HG03354 (cell line): ENCODE data around the gene SBNO2.

Experiments
- ATAC-seq: cut with Tn5 transposase; IDR thresholded peaks from one replicate; pipeline ENCODE4 v1.9.1; 2021; ENCODE audit warnings: mild to moderate bottlenecking; ENCODE audit not compliant: unreplicated experiment, poor library complexity, severe bottlenecking

Gene SBNO2

DNA sequence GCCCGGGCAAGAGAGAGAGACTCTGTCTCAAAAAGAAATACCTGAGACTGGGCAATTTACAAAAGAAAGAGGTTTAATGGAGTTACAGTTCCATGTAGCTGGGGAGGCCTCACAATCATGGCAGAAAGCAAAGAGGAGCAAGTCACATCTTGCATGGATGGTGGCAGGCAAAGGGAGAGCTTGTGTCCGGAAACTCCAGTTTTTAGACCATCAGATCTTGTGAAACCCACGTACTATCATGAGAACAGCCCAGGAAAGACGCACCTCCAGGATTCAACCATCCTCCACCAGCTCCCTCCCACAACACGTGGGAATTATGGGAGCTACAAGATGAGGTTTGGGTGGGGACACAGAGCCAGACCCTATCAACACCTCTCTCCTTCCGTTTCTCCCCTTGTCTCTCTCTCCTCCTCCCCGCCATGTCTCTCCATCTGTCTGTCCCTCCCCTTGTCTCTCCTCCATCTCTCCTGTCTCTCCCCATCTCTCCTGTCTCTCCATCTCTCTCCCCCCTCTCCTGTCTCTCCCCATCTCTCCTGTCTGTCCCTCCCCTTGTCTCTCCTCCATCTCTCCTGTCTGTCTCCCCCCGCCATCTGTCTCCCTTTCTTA, 88.9 kb downstream of the SBNO2 start:
- no peak for ATAC-seq

DNA sequence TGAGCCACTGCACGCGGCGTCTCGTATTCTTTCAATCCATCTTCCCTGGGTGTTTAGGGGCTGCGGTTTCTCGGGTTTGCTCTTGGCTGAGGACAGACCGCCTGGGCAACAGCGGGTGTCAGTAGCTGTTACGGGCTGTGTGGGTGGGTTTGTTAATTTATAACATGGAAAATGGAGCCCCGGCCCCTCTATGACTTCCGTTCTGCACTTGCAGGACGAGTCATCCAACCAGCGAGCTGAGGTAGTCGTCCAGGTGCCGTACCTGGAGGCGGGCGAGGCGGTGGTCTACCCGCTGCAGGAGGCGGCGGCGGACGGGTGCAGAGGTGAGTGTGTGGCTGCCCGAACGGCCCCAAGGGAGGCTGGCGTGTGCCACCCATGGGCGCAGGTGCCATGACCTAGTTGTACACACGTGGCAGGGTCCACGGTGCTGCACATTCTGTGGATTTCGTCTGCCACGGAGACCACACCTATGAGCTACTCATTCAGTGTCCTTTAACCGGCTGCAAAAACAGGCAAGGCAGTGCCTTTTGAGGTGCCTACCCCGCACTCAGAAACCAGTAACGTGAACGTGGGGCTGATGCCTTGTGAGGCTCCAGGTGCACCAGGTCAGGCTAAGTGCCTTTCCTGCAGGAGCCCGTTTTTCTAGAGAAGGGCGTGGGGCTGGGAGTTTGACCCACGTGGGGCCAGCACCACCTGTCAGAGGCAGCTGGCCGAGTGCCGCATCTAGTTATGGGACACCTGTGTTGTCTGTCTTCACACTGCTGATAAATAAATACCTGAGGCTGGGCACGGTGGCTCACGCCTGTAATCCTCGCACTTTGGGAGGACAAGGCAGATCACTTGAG, 89.8 kb downstream of the SBNO2 start:
- ATAC-seq, result no peak

DNA sequence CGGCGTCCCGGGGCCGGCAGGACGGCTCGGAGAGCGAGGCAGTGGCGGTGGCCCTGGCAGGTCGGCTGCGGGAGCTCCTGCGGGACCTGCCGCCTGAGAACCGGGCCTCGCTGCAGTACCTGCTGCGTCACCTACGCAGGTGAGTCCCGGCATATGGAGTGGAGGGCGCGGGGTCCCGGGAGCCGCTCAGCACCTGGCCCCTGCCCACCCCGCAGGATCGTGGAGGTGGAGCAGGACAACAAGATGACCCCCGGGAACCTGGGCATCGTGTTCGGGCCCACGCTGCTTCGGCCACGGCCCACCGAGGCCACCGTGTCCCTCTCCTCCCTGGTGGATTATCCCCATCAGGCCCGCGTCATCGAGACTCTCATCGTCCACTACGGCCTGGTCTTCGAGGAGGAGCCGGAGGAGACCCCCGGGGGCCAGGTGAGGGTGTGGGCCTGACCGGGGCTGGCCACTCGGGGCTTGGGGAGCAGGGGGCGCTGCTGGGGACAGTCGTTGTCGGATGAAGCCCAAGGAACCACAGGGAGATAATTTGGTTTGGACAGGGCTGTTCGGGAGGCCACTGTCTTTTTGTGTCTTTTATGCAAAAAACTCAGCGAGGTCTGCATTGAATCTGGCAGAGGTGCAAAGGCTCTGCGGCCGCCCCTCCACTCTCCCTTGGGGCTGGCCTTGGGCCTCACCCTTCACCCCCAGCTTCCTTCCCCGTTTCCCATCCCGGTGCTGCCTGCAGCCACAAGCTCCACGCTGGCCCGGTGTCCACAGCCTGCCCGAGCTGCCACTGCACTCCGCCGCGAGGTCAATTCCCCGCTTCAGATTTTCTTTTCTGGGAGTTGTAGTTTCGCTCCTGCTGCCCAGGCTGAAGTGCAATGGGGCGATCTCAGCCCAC, 90.9 kb downstream of the SBNO2 start:
- ATAC-seq, result no peak

DNA sequence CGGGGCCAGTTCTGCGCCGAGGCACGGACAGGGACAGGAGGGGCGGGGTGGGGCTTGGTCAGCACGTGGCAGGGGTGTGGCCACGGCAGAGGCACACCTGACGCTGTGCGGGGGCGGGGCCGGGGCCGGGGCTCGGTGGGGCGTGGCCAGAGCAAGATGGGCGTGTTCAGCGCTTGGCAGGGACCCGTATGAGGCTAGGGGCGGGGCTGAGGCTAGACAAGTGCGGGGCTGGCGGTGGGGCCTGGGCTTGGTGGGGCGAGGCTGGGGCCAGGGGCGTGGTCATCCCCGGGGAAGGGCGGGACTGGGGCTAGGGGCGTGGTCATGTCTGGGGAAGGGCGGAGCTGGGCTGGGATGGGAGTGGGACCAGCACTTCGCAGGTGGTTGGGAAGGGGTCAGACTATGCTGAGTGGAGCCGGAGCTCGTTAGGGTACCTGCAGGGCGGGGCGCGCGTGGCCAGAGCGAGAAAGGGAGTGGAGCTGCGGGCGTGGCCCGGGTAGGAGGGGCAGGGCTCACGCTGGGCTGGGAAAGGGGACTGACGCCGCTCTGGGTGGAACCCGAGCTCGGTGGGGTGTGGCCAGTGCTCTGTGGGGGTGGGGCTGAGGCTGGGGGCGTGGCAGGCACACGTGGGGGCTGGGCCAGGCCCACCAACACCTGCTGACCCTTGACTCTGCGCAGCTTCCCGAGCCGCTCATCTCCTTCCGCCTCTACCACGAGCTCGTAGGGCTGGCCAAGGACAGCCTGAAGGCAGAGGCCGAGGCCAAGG, 91.7 kb downstream of the SBNO2 start:
- ATAC-seq, result no peak

- ATAC-seq, result no peak
These were observed 92.5 kb downstream of the SBNO2 start for GRCh38 chr19:1081301-1082164.

- no peak for ATAC-seq
These were observed 93.5 kb downstream of the SBNO2 start for GRCh38 chr19:1080360-1081161.

GRCh38 chr19:1079566-1080111, 94.4 kb downstream of the SBNO2 start:
- no peak for ATAC-seq

- ATAC-seq, result peak; percentile 69
These were observed 97.1 kb downstream of the SBNO2 start for GRCh38 chr19:1076951-1077350.

DNA sequence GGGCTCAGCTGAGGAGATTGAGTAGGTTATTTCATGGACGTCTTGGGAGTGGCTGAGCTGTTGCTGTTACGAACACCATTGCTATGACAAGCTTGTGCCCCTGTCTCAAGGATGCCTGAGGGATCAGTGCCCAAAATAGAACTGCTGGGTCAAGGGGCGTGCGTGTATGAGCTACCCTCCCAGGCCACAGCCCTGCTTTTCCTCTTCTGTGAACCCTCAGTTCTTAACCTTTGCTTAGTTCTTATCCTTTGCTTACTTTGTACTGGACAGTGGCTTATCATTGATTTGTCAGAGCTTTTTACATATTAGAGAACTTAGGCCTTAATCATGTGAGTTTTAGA, 98.1 kb downstream of the SBNO2 start:
- ATAC-seq, result no peak

DNA sequence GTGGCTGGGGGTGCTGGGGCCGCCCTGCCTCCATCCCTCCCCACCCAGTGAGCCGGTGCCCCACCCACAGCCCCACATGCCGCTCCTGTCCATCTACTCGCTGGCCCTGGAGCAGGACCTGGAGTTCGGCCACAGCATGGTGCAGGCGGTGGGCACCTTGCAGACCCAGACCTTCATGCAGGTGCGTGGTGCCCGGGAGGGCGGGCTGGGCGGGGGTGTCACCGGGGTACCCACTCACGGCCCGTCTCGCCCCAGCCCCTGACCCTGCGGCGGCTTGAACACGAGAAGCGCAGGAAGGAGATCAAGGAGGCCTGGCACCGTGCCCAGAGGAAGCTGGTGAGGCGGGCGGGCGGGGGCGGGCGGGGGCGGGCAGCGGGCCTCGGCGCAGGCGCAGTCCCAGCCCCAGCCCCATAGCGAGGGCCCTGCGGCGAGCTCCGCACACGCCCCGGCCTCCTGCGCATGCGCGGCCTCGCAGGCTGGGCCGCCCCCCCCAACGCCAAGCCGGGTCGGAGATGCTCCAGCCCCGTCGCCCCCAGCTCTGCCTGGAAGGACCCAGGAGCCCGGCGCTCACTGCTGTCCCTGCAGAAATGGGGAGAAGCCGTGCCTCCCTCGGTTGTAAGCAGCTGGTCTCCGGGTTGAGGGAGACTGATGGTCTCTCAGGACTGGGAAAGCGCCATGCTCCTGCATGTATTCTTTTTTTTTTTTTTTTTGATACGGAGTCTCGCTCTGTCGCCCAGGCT, 99.4 kb downstream of the SBNO2 start:
- no peak for ATAC-seq

- no peak for ATAC-seq
These were observed 100.0 kb downstream of the SBNO2 start for GRCh38 chr19:1073956-1074517.

DNA sequence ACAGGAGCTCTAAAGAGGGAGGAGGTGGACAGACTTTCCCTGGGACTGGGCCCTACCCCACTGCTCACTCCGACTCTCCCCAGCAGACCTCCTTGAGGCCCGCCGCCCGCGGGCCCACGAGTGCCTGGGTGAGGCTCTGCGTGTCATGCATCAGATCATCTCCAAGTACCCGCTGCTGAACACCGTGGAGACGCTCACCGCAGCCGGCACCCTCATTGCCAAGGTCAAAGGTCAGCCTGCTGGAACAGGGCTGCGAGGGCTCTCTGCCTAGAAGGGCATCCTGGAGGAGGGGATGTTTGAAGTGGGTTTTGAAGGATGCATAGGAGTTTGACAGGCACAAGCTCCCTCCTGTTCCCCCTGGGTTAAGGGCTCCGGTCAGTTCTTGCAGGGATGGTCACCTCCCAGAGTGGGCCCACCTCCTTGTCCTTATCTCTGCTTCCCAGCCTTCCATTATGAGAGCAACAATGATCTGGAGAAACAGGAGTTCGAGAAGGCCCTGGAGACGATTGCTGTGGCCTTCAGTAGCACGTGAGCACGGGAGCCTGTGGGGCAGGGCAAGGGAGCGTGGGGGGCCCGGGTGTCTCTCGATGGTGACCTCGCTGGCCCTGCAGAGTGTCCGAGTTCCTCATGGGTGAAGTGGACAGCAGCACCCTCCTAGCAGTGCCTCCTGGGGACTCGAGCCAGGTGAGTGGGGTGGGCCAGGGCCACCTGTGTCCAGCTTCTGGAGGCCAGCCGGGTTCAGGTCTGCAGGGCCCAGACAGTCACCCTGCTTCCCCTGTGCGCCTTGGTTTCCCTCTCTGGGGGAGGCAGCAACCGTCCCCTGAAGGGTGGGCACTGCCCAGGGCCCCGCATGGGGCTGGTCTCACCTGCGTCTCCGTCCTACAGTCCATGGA, 100.8 kb downstream of the SBNO2 start:
- no peak for ATAC-seq

- ATAC-seq, result no peak
These were observed 101.6 kb downstream of the SBNO2 start for GRCh38 chr19:1072371-1073015.

GRCh38 chr19:1070931-1071791, 102.9 kb downstream of the SBNO2 start:
- no peak for ATAC-seq

DNA sequence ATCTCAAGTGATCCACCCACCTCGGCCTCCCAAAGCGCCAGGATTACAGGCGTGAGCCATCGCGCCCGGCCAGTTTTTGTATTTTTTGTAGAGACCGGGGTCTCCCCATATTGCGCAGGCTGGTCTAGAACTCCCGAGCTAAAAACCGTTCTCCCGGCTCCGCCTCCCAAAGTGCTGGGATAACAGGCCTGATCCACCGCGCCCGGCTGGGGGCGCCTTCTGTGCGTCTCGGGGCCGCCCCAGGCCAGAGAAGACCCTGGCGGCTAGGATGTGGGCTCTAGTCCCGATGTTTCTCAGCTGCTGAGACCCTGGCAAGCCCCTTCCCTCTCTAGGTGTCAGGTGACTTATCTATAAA, 103.5 kb downstream of the SBNO2 start:
- no peak for ATAC-seq
